HepG2 (cell line): Measurements from ENCODE around the gene TLR9. TPM values are rescaled to one million over a fixed set of nuclear protein-coding genes. Genes with fewer than 3 reads are reported as not detected.

Experiments
- ATAC-seq: fragments of 200-7000 bp; cut with Tn5 transposase; 3 replicates; pipeline ENCODE4 v1.9.1; 2020; ENCODE audit warnings: mild to moderate bottlenecking, moderate library complexity
- BruUV-seq: library from RNA; stranded (reverse); fragments of 400-500 nt; replicated peaks from 2 replicates; lab custom pipeline; 2021; lab: Mats Ljungman, UMichigan
- CTCF ChIA-PET: fragments of 300-600 bp; formaldehyde crosslinking; extraction: SDS; loops from one replicate; lab custom pipeline; 2021; ENCODE audit warnings: low total read pairs, inconsistent platforms, low intra/inter-chr PET ratio; lab: Yijun Ruan, JAX
- POLR2A ChIA-PET: fragments of 350-600 bp; sonication (Branson Sonifier 250); formaldehyde crosslinking; loops from one replicate; lab custom pipeline; 2020; ENCODE audit warnings: antibody characterized with exemption, inconsistent platforms; lab: Yijun Ruan, JAX
- DNase-seq: peaks from one replicate; pipeline ENCODE4 v3.0.0-alpha.2; 2015; ENCODE audit warnings: low spot score
- FAIRE-seq: peaks from 3 replicates; lab custom pipeline; 2011; peaks lifted over from hg19 to GRCh38; lab: Jason Lieb, UNC
- H2AFZ ChIP-seq: one replicate; pipeline ENCODE4 v1.6.1; 2011; ENCODE audit warnings: low read length, inconsistent platforms
- H3K27ac ChIP-seq: fragments of 300-600 bp; 3 replicates; pipeline ENCODE4 v1.8.0; 2011; ENCODE audit warnings: mixed run types, mild to moderate bottlenecking, mixed read lengths, low read length, inconsistent platforms; ENCODE audit not compliant: insufficient read depth; ENCODE audit errors: extremely low read length
- H3K27me3 ChIP-seq, 2 experiments: fragments of 200-600 bp in 1 of 2; 2 replicates in 1 of 2; 3 replicates in 1 of 2; pipeline versions ENCODE4 v1.6.0 to v1.8.0; 2011; ENCODE audit warnings: low read length in 2 of 2, mild to moderate bottlenecking in 2 of 2, moderate library complexity in 2 of 2, inconsistent platforms in 1 of 2; ENCODE audit not compliant: insufficient read depth in 2 of 2, control insufficient read depth in 1 of 2
- H3K36me3 ChIP-seq, 2 experiments: fragments of 200-600 bp in 1 of 2; replicated peaks in 1 of 2; 2 replicates in 1 of 2; 3 replicates in 1 of 2; pipeline versions ENCODE4 v1.5.1 to v1.8.0; 2011; ENCODE audit warnings: low read length in 2 of 2, inconsistent platforms in 1 of 2; ENCODE audit not compliant: insufficient read depth in 2 of 2, control insufficient read depth in 1 of 2
- H3K4me1 ChIP-seq: 2 replicates; pipeline ENCODE4 v1.5.1; 2012; ENCODE audit warnings: low read length, inconsistent platforms; ENCODE audit not compliant: insufficient read depth
- H3K4me2 ChIP-seq: 2 replicates; pipeline ENCODE4 v1.6.0; 2011; ENCODE audit warnings: low read depth, low read length, inconsistent platforms
- H3K4me3 ChIP-seq, 3 experiments: fragments of 200-600 bp in 1 of 3; sonication (generic), shearing (Covaris generic) in 1 of 3; replicated peaks in 1 of 3; 2 replicates each; pipeline ENCODE4 v1.5.1; 2011 to 2016; ENCODE audit warnings: low read length in 3 of 3, inconsistent platforms in 2 of 3, low read depth in 2 of 3, mild to moderate bottlenecking in 2 of 3, control low read depth in 1 of 3, mixed read lengths in 1 of 3; ENCODE audit not compliant: insufficient read depth in 1 of 3
- H3K79me2 ChIP-seq: one replicate; pipeline ENCODE4 v1.6.1; 2011; ENCODE audit warnings: low read length, inconsistent platforms; ENCODE audit not compliant: insufficient read depth
- H3K9ac ChIP-seq: 2 replicates; pipeline ENCODE4 v1.6.0; 2011; ENCODE audit warnings: mild to moderate bottlenecking, low read depth, low read length, inconsistent platforms; ENCODE audit not compliant: insufficient read depth
- H3K9me3 ChIP-seq: 2 replicates; pipeline ENCODE4 v1.5.1; 2012; ENCODE audit warnings: mild to moderate bottlenecking, low read length
- H4K20me1 ChIP-seq: 2 replicates; pipeline ENCODE4 v1.6.0; 2011; ENCODE audit warnings: inconsistent platforms, mild to moderate bottlenecking, low read length, moderate library complexity; ENCODE audit not compliant: insufficient read depth
- JUND ChIP-seq: sonication (generic); formaldehyde crosslinking; IDR thresholded peaks from 2 replicates; pipeline ENCODE4 v1.8.0; 2022; ENCODE audit warnings: mild to moderate bottlenecking, missing genetic modification reagents
- MIXL1 ChIP-seq: IDR thresholded peaks from 2 replicates; pipeline ENCODE4 v1.6.1; 2016
- NFRKB ChIP-seq: fragments of 450-650 bp; IDR thresholded peaks from 2 replicates; pipeline ENCODE4 v1.6.1; 2017
- SMAD3 ChIP-seq: sonication (generic); formaldehyde crosslinking; IDR thresholded peaks from 2 replicates; pipeline ENCODE4 v1.4.0; 2020; ENCODE audit warnings: missing genetic modification reagents
- ZNF710 ChIP-seq: sonication (generic); formaldehyde crosslinking; IDR thresholded peaks from 2 replicates; pipeline ENCODE4 v1.5.0; 2020; ENCODE audit warnings: mild to moderate bottlenecking, missing genetic modification reagents, borderline replicate concordance
- WGBS: methylation state at CpG from one replicate; pipeline ENCODE4 v1.1.6; 2017; ENCODE audit warnings: low lambda C conversion rate; 5-methylcytosine and 5-hydroxymethylcytosine counted together
- in situ Hi-C: cut with HindIII; loops from 2 replicates; pipeline ENCODE4 v1.10.0; 2017; ENCODE audit warnings: low pct_unique_long_range_greater_than_20kb; ENCODE audit not compliant: extremely low pct_ligation_motif_present
- intact Hi-C: fragments of 100-400 bp; cut with micrococcal nuclease; formaldehyde crosslinking; loops from one replicate; pipeline ENCODE4 v1.10.0; 2022; ENCODE audit not compliant: unreplicated experiment
- polyA plus RNA-seq, 8 experiments: library from polyadenylated mRNA; depleted of rRNA in 3 of 8; stranded (reverse) in 7 of 8; unstranded in 1 of 8; fragments of >200 nt; fragmentation: Illumina TruSeq in 4 of 8; extraction: Trizol in 4 of 8; gene quantifications; 2 replicates each; pipeline versions ENCODE4 v1.2.1 to v1.2.3, GENCODE V29; 2011 to 2016; ENCODE audit warnings: low read depth in 4 of 8, missing spikeins in 1 of 8, mixed read lengths in 1 of 8; ENCODE audit not compliant: insufficient read depth in 1 of 8
- total RNA-seq, 5 experiments: library from RNA; depleted of rRNA; stranded (reverse); fragments of >200 nt; fragmentation: Illumina TruSeq; extraction: Trizol; gene quantifications; 2 replicates each; pipeline ENCODE4 v1.2.3, GENCODE V29; 2016; ENCODE audit warnings: low read depth in 1 of 5
- TF ChIP-seq, protein P1 (sequence below): sonication (generic); formaldehyde crosslinking; IDR thresholded peaks from 2 replicates; pipeline ENCODE4 v1.8.0; 2022; ENCODE audit warnings: missing genetic modification reagents, mild to moderate bottlenecking, inconsistent platforms, borderline replicate concordance

The TLR9 gene
- total and polyA plus RNA-seq, 2 of the 13 experiments (the other 11 are each of a cell fraction or from before 2014, with no cell fraction given) = not detected

GRCh38 chr3:52176180-52176752, 49.2 kb downstream of the TLR9 start:
- H4K20me1 ChIP-seq = no peaks in the 10 kb centered on the region
- no TSS peak for BruUV-seq
- no peak for TF ChIP-seq NFRKB
- TF ChIP-seq JUND (CRISPR knock-in tag) = 0 out of 2 replicates have a peak, but pooled peaks have one; percentile 29
- TF ChIP-seq ZNF710 = 0 out of 2 replicates have a peak, but pooled peaks have one; percentile 15
- peak overlapping the region; percentile 82 for H3K4me2 ChIP-seq
- ChIA-PET CTCF (no interaction called here), POLR2A (interaction anchor here (0.8 to 3.5 kb wide), 8 partner anchors 21 to 193 kb away, joined by 3 to 30 read pairs (median 6); partner anchors contain the start of genes ACY1, ALAS1, POC1A and RPL29)
- peak overlapping the region in 2 of 3 experiments; percentile 43 to 60; a peak in 4 of 6 replicates for H3K4me3 ChIP-seq
- H3K79me2 ChIP-seq = no peaks in the 10 kb centered on the region
- H3K27ac ChIP-seq = peak overlapping the region; percentile 85
- intact Hi-C loops = no loop called here
- H3K9me3 ChIP-seq = no peaks in the 10 kb centered on the region
- 61% methylated on average over 6 of the region's 8 CpGs for WGBS
- H2AFZ ChIP-seq = no peak overlapping the region
- peaks cover 64% of the 10 kb centered on the region for H3K4me1 ChIP-seq
- FAIRE-seq (no peak), ATAC-seq (no peak), DNase-seq (no peak)
- in situ Hi-C loops = no loop called here
- H3K36me3 ChIP-seq = no peaks in the 10 kb centered on the region
- H3K9ac ChIP-seq = 0 out of 2 replicates have a peak overlapping the region, but pooled peaks have one; percentile 61
- no peaks in the 10 kb centered on the region for H3K27me3 ChIP-seq

DNA sequence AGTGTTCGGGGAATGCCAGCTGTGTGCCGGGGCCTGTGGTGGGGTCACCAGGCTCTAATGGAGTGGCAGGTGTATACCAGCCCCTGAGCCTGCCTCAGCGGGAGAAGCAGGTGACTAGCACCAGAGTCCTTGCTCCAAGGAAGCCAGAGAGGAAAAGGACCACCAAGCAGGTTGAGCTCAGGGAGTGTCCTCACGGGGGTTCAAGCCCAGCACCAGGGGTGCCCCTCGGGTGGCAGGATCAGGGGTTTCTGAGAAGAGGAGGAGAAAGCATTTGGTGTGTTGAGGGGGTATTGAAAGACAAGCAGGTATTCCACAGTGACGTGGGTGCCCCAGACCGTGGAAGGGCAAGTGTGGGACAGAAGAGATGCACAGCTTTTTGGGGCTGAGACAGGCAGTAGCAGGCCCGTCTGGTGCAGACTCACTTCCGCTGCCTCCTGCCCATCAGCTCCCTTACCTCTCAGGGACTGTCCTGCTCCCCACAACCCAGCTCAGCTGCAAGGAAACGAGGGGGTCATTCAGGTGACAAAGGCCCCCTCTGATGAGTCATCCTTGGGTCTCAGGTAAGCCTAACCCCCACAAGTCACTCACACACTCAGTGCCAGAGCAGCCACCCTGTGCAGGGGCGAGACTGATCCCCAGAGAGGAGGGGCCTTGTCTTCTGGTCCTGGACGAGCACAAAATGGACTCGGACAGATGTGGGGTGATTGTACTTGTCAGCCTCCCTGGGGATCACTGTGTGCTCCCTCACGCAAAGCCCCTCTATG, 49.8 kb downstream of the TLR9 start:
- Histone ChIP-seq H3K9ac (no peak overlapping the region), H2AFZ (no peak overlapping the region), H3K4me2 (no peak overlapping the region), H3K27me3 (no peaks in the 10 kb centered on the region), H3K79me2 (no peaks in the 10 kb centered on the region), H3K9me3 (no peaks in the 10 kb centered on the region), H3K36me3 (no peaks in the 10 kb centered on the region), H3K4me3 (no peak overlapping the region), H3K27ac (no peak overlapping the region), H4K20me1 (no peaks in the 10 kb centered on the region), H3K4me1 (peaks cover 64% of the 10 kb centered on the region)
- 65% methylated on average over 8 of the region's 14 CpGs for WGBS
- BruUV-seq = no TSS peak
- ATAC-seq (no peak), DNase-seq (no peak), FAIRE-seq (no peak)
- in situ Hi-C loops (no loop called here), intact Hi-C loops (no loop called here)
- ChIA-PET CTCF (no interaction called here), POLR2A (interaction anchor here (2.8 to 3.5 kb wide), 2 partner anchors 20 to 22 kb away, joined by 24 to 30 read pairs; partner anchors contain the start of genes ALAS1 and POC1A)
- TF ChIP-seq, protein P1, sequence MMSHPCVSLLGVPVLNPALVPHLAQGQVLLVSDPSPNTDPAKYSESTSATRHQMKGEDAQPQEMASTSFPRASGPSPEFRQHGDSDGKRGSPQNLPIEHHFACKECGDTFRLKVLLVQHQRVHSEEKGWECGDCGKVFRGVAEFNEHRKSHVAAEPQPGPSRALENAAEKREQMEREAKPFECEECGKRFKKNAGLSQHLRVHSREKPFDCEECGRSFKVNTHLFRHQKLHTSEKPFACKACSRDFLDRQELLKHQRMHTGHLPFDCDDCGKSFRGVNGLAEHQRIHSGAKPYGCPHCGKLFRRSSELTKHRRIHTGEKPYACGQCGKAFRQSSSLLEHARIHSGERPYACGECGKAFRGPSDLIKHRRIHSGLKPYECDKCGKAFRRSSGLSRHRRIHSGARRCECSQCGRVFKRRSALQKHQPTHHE (CRISPR knock-in tag) = no peak
- TF ChIP-seq SMAD3 (CRISPR knock-in tag) (no peak), MIXL1 (CRISPR knock-in tag) (no peak)
